ENCODE data around the gene RASGRF1.

RASGRF1 gene

GRCh38 chr15:79102595-79102994 is 12.0 kb upstream of the RASGRF1 start:
- in situ Hi-C loops (cut with MboI; ENCODE audit: low sequenced_read_pairs): no loop called here

- in situ Hi-C loops (cut with MboI; ENCODE audit: low sequenced_read_pairs): no loop called here
Observed at GRCh38 chr15:79101866-79102581, 11.4 kb upstream of the RASGRF1 start.

- in situ Hi-C loops (cut with MboI; ENCODE audit: low sequenced_read_pairs): no loop called here
Observed at GRCh38 chr15:79099692-79100091, 9.1 kb upstream of the RASGRF1 start.

GRCh38 chr15:79094611-79095021 is 4.0 kb upstream of the RASGRF1 start:
- in situ Hi-C loops (cut with MboI; ENCODE audit: low sequenced_read_pairs): no loop called here

GRCh38 chr15:79093352-79093935 is 2.9 kb upstream of the RASGRF1 start:
- in situ Hi-C loops (cut with MboI; ENCODE audit: low sequenced_read_pairs): no loop called here

GRCh38 chr15:79092382-79092781 is 1.8 kb upstream of the RASGRF1 start:
- in situ Hi-C loops (cut with MboI; ENCODE audit: low sequenced_read_pairs): no loop called here

GRCh38 chr15:79091204-79091867 is 756 bp upstream of the RASGRF1 start:
- in situ Hi-C loops (cut with MboI; ENCODE audit: low sequenced_read_pairs): no loop called here

GRCh38 chr15:79089890-79090486 is 592 bp downstream of the RASGRF1 start:
- in situ Hi-C loops (cut with MboI; ENCODE audit: low sequenced_read_pairs): no loop called here

GRCh38 chr15:79089331-79089889 is 1.2 kb downstream of the RASGRF1 start:
- in situ Hi-C loops (cut with MboI; ENCODE audit: low sequenced_read_pairs): no loop called here

GRCh38 chr15:79088426-79089205 is 2.0 kb downstream of the RASGRF1 start:
- in situ Hi-C loops (cut with MboI; ENCODE audit: low sequenced_read_pairs): no loop called here

- in situ Hi-C loops (cut with MboI; ENCODE audit: low sequenced_read_pairs): no loop called here
Observed at GRCh38 chr15:79086814-79087213, 3.8 kb downstream of the RASGRF1 start.

GRCh38 chr15:79084308-79084968 is 6.1 kb downstream of the RASGRF1 start:
- in situ Hi-C loops (cut with MboI; ENCODE audit: low sequenced_read_pairs): no loop called here

- in situ Hi-C loops (cut with MboI; ENCODE audit: low sequenced_read_pairs): no loop called here
Observed at GRCh38 chr15:79083154-79083553, 7.4 kb downstream of the RASGRF1 start.

- in situ Hi-C loops (cut with MboI; ENCODE audit: low sequenced_read_pairs): no loop called here
Observed at GRCh38 chr15:79082363-79083070, 8.1 kb downstream of the RASGRF1 start.

GRCh38 chr15:79078763-79079410 is 11.7 kb downstream of the RASGRF1 start:
- in situ Hi-C loops (cut with MboI; ENCODE audit: low sequenced_read_pairs): no loop called here

GRCh38 chr15:79078003-79078402 is 12.6 kb downstream of the RASGRF1 start:
- in situ Hi-C loops (cut with MboI; ENCODE audit: low sequenced_read_pairs): no loop called here

- in situ Hi-C loops (cut with MboI; ENCODE audit: low sequenced_read_pairs): no loop called here
Observed at GRCh38 chr15:79076661-79077060, 13.9 kb downstream of the RASGRF1 start.

- in situ Hi-C loops (cut with MboI; ENCODE audit: low sequenced_read_pairs): no loop called here
Observed at GRCh38 chr15:79075256-79075655, 15.3 kb downstream of the RASGRF1 start.

GRCh38 chr15:79073336-79073735 is 17.2 kb downstream of the RASGRF1 start:
- in situ Hi-C loops (cut with MboI; ENCODE audit: low sequenced_read_pairs): no loop called here
